ENCODE measurements around the gene C2CD4C. TPM values are rescaled to one million over a fixed set of nuclear protein-coding genes. Genes with fewer than 3 reads are reported as not detected.

The C2CD4C gene
- total and polyA plus RNA-seq, 2 donors (not counting 3 experiments of a cell fraction or from before 2014, with no cell fraction given): 0.25 to 0.38 TPM

- Histone ChIP-seq H3K27ac (ENCODE audit: insufficient read depth, low read depth, low read length) (no peak overlapping the region), H3K9me1 (replicated peaks; ENCODE audit: control insufficient read depth, extremely low read depth, insufficient read depth, low read length) (no peaks in the 10 kb centered on the region), H3K27me3 (ENCODE audit: control insufficient read depth in 2 of 2, insufficient read depth in 2 of 2, low read length in 2 of 2) (peaks cover 11 to 14% of the 10 kb centered on the region in 2 experiments), H4K20me1 (replicated peaks; ENCODE audit: control insufficient read depth, extremely low read depth, insufficient read depth, low read length) (no peaks in the 10 kb centered on the region), H3K4me1 (ENCODE audit: control insufficient read depth, extremely low read depth, insufficient read depth, low read length) (peaks cover 3% of the 10 kb centered on the region), H3K4me2 (ENCODE audit: insufficient read depth, low read length) (no peak overlapping the region), H2AFZ (ENCODE audit: low read depth, low read length) (no peak overlapping the region), H3K9ac (replicated peaks; ENCODE audit: extremely low read depth, insufficient read depth, low read length) (no peak overlapping the region), H3K4me3 (replicated peaks in 1 of 3; ENCODE audit: insufficient read depth in 1 of 3, low read depth in 1 of 3, low read length in 3 of 3) (no peak overlapping the region), H3K79me2 (ENCODE audit: control insufficient read depth, insufficient read depth, low read length) (no peaks in the 10 kb centered on the region), H3K36me3 (ENCODE audit: control insufficient read depth in 2 of 2, extremely low read depth in 1 of 2, insufficient read depth in 2 of 2, low read length in 2 of 2) (no peaks in the 10 kb centered on the region), H3K9me3 (replicated peaks; ENCODE audit: control insufficient read depth, insufficient read depth, low read length) (no peaks in the 10 kb centered on the region)
- intact Hi-C loops (cut with micrococcal nuclease): no loop called here
- CTCF ChIA-PET: no interaction called here
- BruUV-seq (replicated peaks): no TSS peak
- POLR2A ChIA-PET: no interaction called here
- DNase-seq (ENCODE audit: low read depth, low spot score) (no peak), FAIRE-seq (no peak)
- dilution Hi-C loops (cut with MboI; ENCODE audit: extremely low pct_ligation_motif_present, low sequenced_read_pairs): no loop called here
- TF ChIP-seq EZH2 (IDR thresholded peaks at IDR 0.05; ENCODE audit: borderline replicate concordance, low read depth, low read length, severe bottlenecking) (no peak), JUN (IDR thresholded peaks at IDR 0.05; ENCODE audit: borderline replicate concordance, insufficient read depth, insufficient read length, low read depth) (no peak), GATA2 (IDR thresholded peaks at IDR 0.05; ENCODE audit: insufficient read depth, insufficient read length, low read depth, low read length) (no peak), POLR2A (IDR thresholded peaks at IDR 0.05; ENCODE audit: low read depth, low read length) (no peak), MYC (IDR thresholded peaks at IDR 0.05; ENCODE audit: low read depth, low read length) (no peak), FOS (IDR thresholded peaks at IDR 0.05; ENCODE audit: borderline replicate concordance, insufficient read depth, low read length) (no peak), CTCF (IDR thresholded peaks at IDR 0.05; ENCODE audit: extremely low read depth in 1 of 2, insufficient read depth in 1 of 2, low read depth in 1 of 2, low read length in 2 of 2) (no peak)
These were observed 1.2 kb downstream of the C2CD4C start for GRCh38 chr19:407511-408440.

Measured in endothelial cell of umbilical vein (primary cell).